Mesendoderm (in vitro differentiated cells): ENCODE results near the gene CFAP70.

Experiments
- DNase-seq: peaks from one replicate; pipeline ENCODE4 v3.0.0; 2013
- H2AK5ac ChIP-seq: 2 replicates; pipeline ENCODE4 v1.6.1; 2013; ENCODE audit warnings: low read length, inconsistent platforms
- H2BK120ac ChIP-seq: 2 replicates; pipeline ENCODE4 v1.6.1; 2013; ENCODE audit warnings: low read depth, mild to moderate bottlenecking, low read length, moderate library complexity, mixed read lengths
- H2BK15ac ChIP-seq: replicated peaks from 2 replicates; pipeline ENCODE4 v1.6.1; 2013; ENCODE audit warnings: low read depth, mild to moderate bottlenecking, moderate library complexity
- H2BK5ac ChIP-seq: 2 replicates; pipeline ENCODE4 v1.6.1; 2013; ENCODE audit warnings: low read length, inconsistent platforms
- H3K18ac ChIP-seq: 2 replicates; pipeline ENCODE4 v1.6.1; 2013; ENCODE audit warnings: mild to moderate bottlenecking, low read length, mixed read lengths
- H3K23ac ChIP-seq: one replicate; pipeline ENCODE4 v1.6.1; 2013; ENCODE audit warnings: low read length
- H3K27ac ChIP-seq: 2 replicates; pipeline ENCODE4 v1.5.1; 2013; ENCODE audit warnings: low read depth, mild to moderate bottlenecking, inconsistent platforms, low read length, moderate library complexity
- H3K27me3 ChIP-seq: 2 replicates; pipeline ENCODE4 v1.6.1; 2013; ENCODE audit warnings: low read length, control low read depth, mild to moderate bottlenecking, inconsistent platforms; ENCODE audit not compliant: insufficient read depth, poor library complexity
- H3K36me3 ChIP-seq: 2 replicates; pipeline ENCODE4 v1.6.1; 2013; ENCODE audit warnings: low read length, inconsistent platforms; ENCODE audit not compliant: control insufficient read depth, insufficient read depth
- H3K4ac ChIP-seq: one replicate; pipeline ENCODE4 v1.6.1; 2013; ENCODE audit warnings: low read depth, mild to moderate bottlenecking, low read length, moderate library complexity
- H3K4me1 ChIP-seq: 2 replicates; pipeline ENCODE4 v1.6.1; 2013; ENCODE audit warnings: low read depth, low read length, inconsistent platforms; ENCODE audit not compliant: control insufficient read depth
- H3K4me2 ChIP-seq: 2 replicates; pipeline ENCODE4 v1.6.1; 2013; ENCODE audit warnings: low read length
- H3K4me3 ChIP-seq: 2 replicates; pipeline ENCODE4 v1.5.1; 2013; ENCODE audit warnings: mild to moderate bottlenecking, low read length
- H3K56ac ChIP-seq: one replicate; pipeline ENCODE4 v1.6.1; 2013; ENCODE audit warnings: low read length
- H3K79me1 ChIP-seq: 2 replicates; pipeline ENCODE4 v1.6.1; 2013; ENCODE audit warnings: low read length, inconsistent platforms
- H3K79me2 ChIP-seq: 2 replicates; pipeline ENCODE4 v1.6.1; 2013; ENCODE audit warnings: mild to moderate bottlenecking, low read length; ENCODE audit not compliant: control insufficient read depth, insufficient read depth
- H3K9ac ChIP-seq: 2 replicates; pipeline ENCODE4 v1.6.1; 2013; ENCODE audit warnings: low read length, inconsistent platforms
- H4K5ac ChIP-seq: one replicate; pipeline ENCODE4 v1.6.1; 2013; ENCODE audit warnings: low read length
- H4K8ac ChIP-seq: one replicate; pipeline ENCODE4 v1.6.1; 2013; ENCODE audit warnings: low read depth, mild to moderate bottlenecking, control low read depth, low read length, moderate library complexity
- WGBS: extraction: QIAGEN DNeasy Blood & Tissue Kit; methylation state at CpG from one replicate; pipeline ENCODE4 v1.1.7; 2013; ENCODE audit warnings: low lambda C conversion rate, missing lambda C conversion rate; ENCODE audit not compliant: insufficient coverage; ENCODE audit errors: extremely low coverage; 5-methylcytosine and 5-hydroxymethylcytosine counted together

CFAP70 gene

GRCh38 chr10:73289958-73290357, 68.7 kb downstream of the CFAP70 start:
- no peak overlapping the region for H4K5ac ChIP-seq
- H3K4me2 ChIP-seq = no peak overlapping the region
- H2AK5ac ChIP-seq = no peak overlapping the region
- no peaks in the 10 kb centered on the region for H3K79me1 ChIP-seq
- no peak overlapping the region for H4K8ac ChIP-seq
- H3K4ac ChIP-seq = no peak overlapping the region
- no peak overlapping the region for H3K18ac ChIP-seq
- H2BK5ac ChIP-seq = no peak overlapping the region
- no peaks in the 10 kb centered on the region for H3K4me1 ChIP-seq
- no peak overlapping the region for H3K9ac ChIP-seq
- no peaks in the 10 kb centered on the region for H3K79me2 ChIP-seq
- H3K4me3 ChIP-seq = no peak overlapping the region
- no peak overlapping the region for H2BK120ac ChIP-seq
- no peak overlapping the region for H3K56ac ChIP-seq
- no peak overlapping the region for H3K27ac ChIP-seq
- DNase-seq = no peak
- H3K23ac ChIP-seq = no peak overlapping the region
- no peaks in the 10 kb centered on the region for H3K36me3 ChIP-seq
- H3K27me3 ChIP-seq = no peaks in the 10 kb centered on the region
- no peak overlapping the region for H2BK15ac ChIP-seq
- WGBS = no CpG with 5 or more reads among the region's 1 CpG

- no peaks in the 10 kb centered on the region for H3K4me1 ChIP-seq
- no peaks in the 10 kb centered on the region for H3K79me1 ChIP-seq
- no peak overlapping the region for H3K4me3 ChIP-seq
- no peak overlapping the region for H3K4ac ChIP-seq
- no peak overlapping the region for H2BK15ac ChIP-seq
- DNase-seq = no peak
- H2AK5ac ChIP-seq = no peak overlapping the region
- H2BK5ac ChIP-seq = no peak overlapping the region
- no peak overlapping the region for H3K9ac ChIP-seq
- no peak overlapping the region for H3K4me2 ChIP-seq
- no CpG with 5 or more reads among the region's 1 CpG for WGBS
- H4K5ac ChIP-seq = no peak overlapping the region
- no peak overlapping the region for H3K27ac ChIP-seq
- H3K27me3 ChIP-seq = no peaks in the 10 kb centered on the region
- no peak overlapping the region for H2BK120ac ChIP-seq
- H3K79me2 ChIP-seq = no peaks in the 10 kb centered on the region
- H3K23ac ChIP-seq = no peak overlapping the region
- H3K18ac ChIP-seq = no peak overlapping the region
- H3K56ac ChIP-seq = no peak overlapping the region
- H3K36me3 ChIP-seq = no peaks in the 10 kb centered on the region
- no peak overlapping the region for H4K8ac ChIP-seq
Measured at GRCh38 chr10:73287441-73287840, 71.2 kb downstream of the CFAP70 start.

- Histone ChIP-seq H4K5ac (no peak overlapping the region), H3K36me3 (no peaks in the 10 kb centered on the region), H3K4me2 (no peak overlapping the region), H3K27me3 (no peaks in the 10 kb centered on the region), H3K27ac (no peak overlapping the region), H3K23ac (no peak overlapping the region), H3K56ac (no peak overlapping the region), H3K4me1 (no peaks in the 10 kb centered on the region), H4K8ac (no peak overlapping the region), H3K79me2 (no peaks in the 10 kb centered on the region), H3K4ac (no peak overlapping the region), H2BK120ac (no peak overlapping the region), H2BK15ac (no peak overlapping the region), H3K9ac (no peak overlapping the region), H3K18ac (no peak overlapping the region), H3K4me3 (no peak overlapping the region), H3K79me1 (no peaks in the 10 kb centered on the region), H2BK5ac (no peak overlapping the region), H2AK5ac (no peak overlapping the region)
- no peak for DNase-seq
- WGBS = no CpG with 5 or more reads among the region's 3 CpGs
Measured at GRCh38 chr10:73281097-73281496, 77.6 kb downstream of the CFAP70 start.

- Histone ChIP-seq H3K4me1 (no peaks in the 10 kb centered on the region), H3K79me2 (no peaks in the 10 kb centered on the region), H3K4me2 (no peak overlapping the region), H3K9ac (no peak overlapping the region), H3K27me3 (no peaks in the 10 kb centered on the region), H3K79me1 (no peaks in the 10 kb centered on the region), H3K36me3 (no peaks in the 10 kb centered on the region), H2BK120ac (no peak overlapping the region), H2BK15ac (no peak overlapping the region), H3K23ac (no peak overlapping the region), H3K56ac (no peak overlapping the region), H4K8ac (no peak overlapping the region), H3K18ac (no peak overlapping the region), H2BK5ac (no peak overlapping the region), H3K4ac (no peak overlapping the region), H3K27ac (no peak overlapping the region), H4K5ac (no peak overlapping the region), H2AK5ac (no peak overlapping the region), H3K4me3 (no peak overlapping the region)
- no peak for DNase-seq
- WGBS = no CpG with 5 or more reads among the region's 2 CpGs
Measured at GRCh38 chr10:73264423-73264822, 94.2 kb downstream of the CFAP70 start.

GRCh38 chr10:73263693-73264347, 94.8 kb downstream of the CFAP70 start:
- Histone ChIP-seq H3K56ac (no peak overlapping the region), H3K27me3 (no peaks in the 10 kb centered on the region), H2AK5ac (no peak overlapping the region), H4K8ac (no peak overlapping the region), H3K79me2 (no peaks in the 10 kb centered on the region), H2BK120ac (no peak overlapping the region), H3K79me1 (no peaks in the 10 kb centered on the region), H2BK15ac (no peak overlapping the region), H3K27ac (no peak overlapping the region), H3K4me1 (no peaks in the 10 kb centered on the region), H3K4ac (no peak overlapping the region), H3K4me3 (no peak overlapping the region), H3K9ac (no peak overlapping the region), H2BK5ac (no peak overlapping the region), H4K5ac (no peak overlapping the region), H3K4me2 (no peak overlapping the region), H3K18ac (no peak overlapping the region), H3K36me3 (no peaks in the 10 kb centered on the region), H3K23ac (no peak overlapping the region)
- no peak for DNase-seq
- no CpG with 5 or more reads among the region's 1 CpG for WGBS

- no peak overlapping the region for H3K9ac ChIP-seq
- no peak for DNase-seq
- H3K56ac ChIP-seq = no peak overlapping the region
- H3K23ac ChIP-seq = no peak overlapping the region
- no peak overlapping the region for H2BK15ac ChIP-seq
- no peak overlapping the region for H3K18ac ChIP-seq
- no peak overlapping the region for H2AK5ac ChIP-seq
- H3K27ac ChIP-seq = no peak overlapping the region
- no CpG with 5 or more reads among the region's 5 CpGs for WGBS
- no peak overlapping the region for H2BK120ac ChIP-seq
- H3K4me1 ChIP-seq = no peaks in the 10 kb centered on the region
- H2BK5ac ChIP-seq = no peak overlapping the region
- H4K8ac ChIP-seq = no peak overlapping the region
- H3K27me3 ChIP-seq = no peaks in the 10 kb centered on the region
- no peaks in the 10 kb centered on the region for H3K79me2 ChIP-seq
- no peak overlapping the region for H3K4ac ChIP-seq
- H3K4me3 ChIP-seq = no peak overlapping the region
- no peak overlapping the region for H3K4me2 ChIP-seq
- no peaks in the 10 kb centered on the region for H3K36me3 ChIP-seq
- no peak overlapping the region for H4K5ac ChIP-seq
- H3K79me1 ChIP-seq = no peaks in the 10 kb centered on the region
Measured at GRCh38 chr10:73262880-73263555, 95.6 kb downstream of the CFAP70 start.
